GM19452 (cell line): Measurements from ENCODE around the gene KIF22.
"Not testable (repeated sequence)": the region's sequence is repeated elsewhere in the genome, so short reads cannot be mapped to it uniquely, and the experiment has no call there.

Source experiments
- ATAC-seq: cut with Tn5 transposase; IDR thresholded peaks from one replicate; pipeline ENCODE4 v1.9.1; 2021; ENCODE audit not compliant: unreplicated experiment

The KIF22 gene

DNA sequence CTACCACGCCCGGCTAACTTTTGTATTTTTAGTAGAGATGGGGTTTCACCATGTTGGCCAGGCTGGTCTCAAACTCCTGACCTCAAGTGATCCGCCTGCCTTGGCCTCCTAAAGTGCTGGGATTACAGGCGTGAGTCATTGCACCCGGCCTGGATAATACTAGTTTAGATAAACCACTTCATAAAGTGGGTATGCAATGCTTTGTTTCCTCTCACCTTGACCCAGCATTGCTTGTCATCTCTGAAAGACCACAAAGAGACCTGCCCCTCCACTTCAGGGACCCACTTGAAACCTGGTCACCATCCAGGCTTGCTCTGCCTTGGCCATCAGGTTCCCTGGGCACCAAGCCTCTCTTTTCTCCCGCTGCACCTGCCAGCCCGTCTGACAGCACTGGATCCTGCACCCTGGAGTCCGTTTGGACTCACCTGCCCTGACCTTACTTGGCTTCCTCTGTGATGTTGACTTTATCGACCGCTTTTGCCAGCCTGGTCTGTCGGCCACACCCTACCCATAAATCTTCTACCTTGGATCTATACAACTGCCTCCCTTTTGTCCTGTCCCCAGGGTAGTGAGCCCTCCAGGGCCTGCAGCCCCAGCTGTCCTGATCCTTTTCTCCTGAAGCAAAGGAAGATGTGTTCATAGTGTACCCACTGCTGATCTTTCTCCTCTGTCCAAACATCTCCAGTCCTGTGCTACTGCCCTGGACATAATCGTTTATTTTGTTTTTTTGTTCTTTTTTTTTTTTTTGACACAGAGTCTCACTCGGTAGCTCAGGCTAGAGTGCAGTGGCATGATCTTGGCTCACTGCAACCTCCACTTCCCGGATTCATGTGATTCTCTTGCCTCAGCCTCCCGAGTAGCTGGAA lies 25.2 kb upstream of the KIF22 start:
- no peak for ATAC-seq

GRCh38 chr16:29766571-29766970 lies 24.0 kb upstream of the KIF22 start:
- no peak for ATAC-seq

DNA sequence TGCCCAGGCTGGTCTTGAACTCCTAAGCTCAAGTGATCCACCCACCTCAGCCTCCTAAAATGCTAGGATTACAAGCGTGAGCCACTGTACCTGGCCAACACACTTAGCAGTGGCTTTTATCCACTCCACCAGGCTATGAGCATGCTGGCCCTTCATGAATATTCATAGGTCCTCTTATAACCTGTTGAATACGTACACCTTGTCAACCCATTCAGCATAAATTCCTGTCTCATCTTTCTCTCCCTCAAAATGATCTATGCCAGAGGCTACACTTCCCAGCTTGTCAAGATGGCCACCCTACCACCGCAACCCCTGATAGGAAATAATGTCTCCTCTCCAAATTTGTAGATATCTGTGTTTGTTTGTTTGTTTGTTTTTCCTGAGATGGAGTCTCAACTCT lies 23.5 kb upstream of the KIF22 start:
- ATAC-seq, result no peak

- ATAC-seq, result no peak
These were observed 21.0 kb upstream of the KIF22 start for GRCh38 chr16:29769507-29769906.

DNA sequence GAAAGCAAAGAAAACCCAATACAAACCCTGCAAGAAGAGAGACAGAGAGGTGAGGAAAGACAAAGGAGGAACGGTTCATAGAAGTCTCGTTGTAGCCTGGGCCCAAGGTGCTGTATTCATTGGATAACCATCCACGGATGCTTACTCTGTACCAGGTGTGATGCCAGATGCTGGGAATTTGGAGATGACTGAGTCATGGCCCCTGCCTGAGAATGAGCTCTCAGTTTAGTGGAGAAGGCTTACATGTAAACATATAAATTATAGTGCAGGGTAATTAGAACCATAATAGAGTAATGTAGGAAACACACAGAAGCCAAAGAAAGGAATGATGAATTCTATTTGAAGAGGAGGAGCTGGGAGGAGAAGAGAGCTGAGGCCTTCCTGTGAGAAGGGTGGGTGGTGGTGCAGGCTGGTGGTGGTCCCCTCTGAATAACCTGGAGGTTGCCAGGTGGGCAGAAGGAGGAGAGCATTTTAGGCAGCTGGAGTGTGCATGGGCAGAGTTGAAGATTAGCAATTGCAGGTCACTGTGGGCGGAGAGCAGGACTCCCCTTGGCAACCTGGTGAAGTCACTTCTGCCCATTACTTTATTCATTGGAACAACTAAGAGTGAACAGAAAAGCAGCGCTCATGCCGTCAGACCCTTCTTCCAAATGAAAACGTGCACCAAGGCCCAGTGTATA lies 20.2 kb upstream of the KIF22 start:
- no peak for ATAC-seq

GRCh38 chr16:29772330-29772729 lies 18.2 kb upstream of the KIF22 start:
- ATAC-seq, result not testable (repeated sequence)

- ATAC-seq, result no peak
These were observed 15.8 kb upstream of the KIF22 start for GRCh38 chr16:29774730-29775129.

GRCh38 chr16:29775742-29776408 lies 14.7 kb upstream of the KIF22 start:
- ATAC-seq, result no peak

DNA sequence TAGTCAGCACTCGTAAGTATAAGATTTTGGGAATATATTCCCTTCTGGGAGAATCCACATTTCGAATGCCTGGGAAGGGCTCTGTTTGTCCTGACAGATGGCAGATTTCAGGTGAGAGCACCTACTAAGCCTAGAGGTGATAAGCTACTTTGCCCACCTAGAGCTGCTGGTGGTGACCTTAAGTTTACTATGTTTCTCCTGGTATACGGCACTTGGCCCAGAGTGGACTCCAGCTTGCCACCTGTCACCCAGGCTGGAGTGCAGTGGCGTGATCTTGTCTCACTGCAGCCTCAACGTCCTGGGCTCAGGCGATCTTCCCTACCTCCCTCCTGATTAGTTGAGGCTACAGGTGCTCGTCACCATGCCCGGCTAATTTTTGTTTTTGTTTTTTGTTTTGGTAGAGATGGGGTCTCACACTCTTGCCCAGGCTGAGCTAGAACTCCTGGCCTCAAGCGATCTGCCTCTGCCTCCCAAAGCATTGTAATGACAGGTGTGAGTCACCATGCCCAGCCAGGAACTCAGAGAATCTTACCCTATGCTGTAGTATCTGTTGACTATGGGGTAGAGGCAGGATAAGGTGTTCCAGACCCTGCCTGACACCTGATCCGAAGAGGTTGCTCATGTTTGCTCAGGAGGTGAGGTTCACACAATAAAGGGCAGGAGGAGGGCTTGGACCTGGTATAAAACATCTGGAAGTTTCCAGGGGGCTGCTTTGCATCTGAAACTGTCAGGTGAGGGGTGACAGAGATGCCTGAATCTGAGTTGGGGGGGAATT lies 12.8 kb upstream of the KIF22 start, which contains the start of gene ZG16:
Gene ZG16, plus strand, starts transcription at position 681 of the 775 bp plus-strand sequence. CDS start 1,011 bp downstream, outside the sequence.
- no peak for ATAC-seq

DNA sequence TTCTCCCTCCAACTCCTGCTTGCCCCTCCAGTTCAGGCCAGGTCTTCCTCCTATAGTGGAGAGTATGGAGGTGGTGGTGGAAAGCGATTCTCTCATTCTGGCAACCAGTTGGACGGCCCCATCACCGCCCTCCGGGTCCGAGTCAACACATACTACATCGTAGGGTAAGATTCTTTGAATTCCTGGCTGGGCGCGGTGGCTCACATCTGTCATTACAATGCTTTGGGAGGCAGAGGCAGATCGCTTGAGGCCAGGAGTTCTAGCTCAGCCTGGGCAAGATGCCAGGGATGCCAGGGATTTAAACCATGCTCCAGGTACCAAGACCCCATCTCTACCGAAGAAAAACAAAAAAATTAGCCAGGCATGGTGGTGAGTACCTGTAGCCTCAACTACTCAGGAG lies 11.1 kb upstream of the KIF22 start:
- no peak for ATAC-seq

DNA sequence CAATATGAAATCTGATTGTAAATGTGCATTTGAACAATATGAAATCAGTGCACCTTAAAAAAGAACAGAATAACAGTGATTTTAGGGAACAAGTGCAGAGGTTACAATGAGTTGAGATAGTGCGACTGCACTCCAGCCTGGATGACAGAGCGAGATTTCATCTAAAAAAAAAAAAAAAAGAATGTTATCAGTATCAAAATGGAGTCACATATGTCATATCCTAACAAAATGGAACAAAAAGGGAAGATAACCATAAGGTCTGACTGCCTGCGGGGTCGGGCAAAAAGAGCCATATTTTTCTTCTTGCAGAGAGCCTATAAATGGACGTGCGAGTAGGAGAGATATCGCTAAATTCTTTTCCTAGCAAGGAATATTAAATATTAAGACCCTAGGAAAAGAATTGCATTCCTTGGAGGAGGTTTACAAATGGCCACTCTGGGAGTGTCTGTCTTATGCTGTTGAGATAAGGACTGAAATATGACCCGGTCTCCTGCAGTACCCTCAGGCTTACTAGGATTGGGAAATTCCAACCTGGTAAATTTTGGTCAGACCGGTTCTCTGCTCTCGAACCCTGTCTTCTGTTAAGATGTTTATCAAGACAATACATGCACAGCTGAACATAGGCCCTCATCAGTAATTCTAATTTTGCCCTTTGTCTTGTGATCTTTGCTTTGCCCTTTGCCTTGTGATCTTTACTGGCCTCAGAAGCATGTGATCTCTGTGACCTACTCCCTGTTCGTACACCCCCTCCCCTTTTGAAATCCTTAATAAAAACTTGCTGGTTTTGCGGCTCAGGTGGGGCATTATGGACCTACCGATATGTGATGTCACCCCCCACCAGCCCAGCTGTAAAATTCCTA lies 7.2 kb upstream of the KIF22 start:
- not testable (repeated sequence) for ATAC-seq

DNA sequence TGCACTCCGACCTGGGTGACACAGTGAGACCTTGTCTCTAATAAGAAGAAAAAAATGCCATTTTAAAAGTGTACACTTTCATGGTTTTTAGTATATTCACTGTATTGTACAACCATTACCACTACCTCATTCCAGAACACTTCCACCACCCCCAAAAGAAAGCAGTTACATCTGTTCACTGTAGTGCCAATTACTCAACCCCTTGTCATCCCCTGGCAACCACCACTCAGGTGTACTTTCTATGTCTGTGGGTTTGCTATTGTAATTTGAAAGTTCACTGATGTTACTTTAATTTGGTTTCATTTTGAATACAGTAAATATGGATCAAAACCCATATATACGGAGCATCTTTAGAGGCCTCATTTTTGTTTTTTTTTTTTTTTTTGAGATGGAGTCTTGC lies 6.4 kb upstream of the KIF22 start:
- ATAC-seq, result no peak

DNA sequence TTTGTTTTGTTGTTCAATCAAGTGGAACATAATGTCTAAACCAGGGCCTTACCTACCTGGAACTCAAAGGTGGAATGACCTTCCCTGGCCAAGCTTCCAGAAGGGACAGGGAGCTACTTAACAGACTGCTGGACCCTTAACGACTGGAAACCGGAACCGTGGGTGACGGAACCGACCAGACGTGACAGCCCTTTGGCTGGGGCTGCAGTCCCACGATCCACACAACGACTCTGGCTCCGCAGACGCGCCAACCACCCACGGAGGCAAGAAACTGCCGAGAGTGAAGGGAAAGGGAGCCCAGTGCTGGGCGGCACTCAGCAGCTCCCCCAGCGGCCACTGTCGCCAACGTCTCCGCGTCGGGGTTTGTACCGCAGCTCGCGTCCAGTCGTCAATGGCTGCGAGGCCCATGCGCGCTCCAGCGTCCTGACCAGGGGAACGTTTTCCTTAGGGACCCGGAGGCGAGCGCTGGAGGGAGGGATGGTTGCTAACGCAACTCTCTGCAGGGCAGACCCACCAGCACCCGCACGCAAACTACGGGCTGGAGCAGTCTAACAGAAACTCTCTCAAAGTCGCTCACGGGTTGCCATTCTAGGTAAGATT lies 5.5 kb upstream of the KIF22 start:
- no peak for ATAC-seq

GRCh38 chr16:29787155-29787554 lies 3.4 kb upstream of the KIF22 start:
- not testable (repeated sequence) for ATAC-seq

GRCh38 chr16:29789775-29790182 lies 772 bp upstream of the KIF22 start:
- no peak for ATAC-seq

- ATAC-seq, result peak; percentile 5
These were observed 646 bp downstream of the KIF22 start for GRCh38 chr16:29790949-29791844.

DNA sequence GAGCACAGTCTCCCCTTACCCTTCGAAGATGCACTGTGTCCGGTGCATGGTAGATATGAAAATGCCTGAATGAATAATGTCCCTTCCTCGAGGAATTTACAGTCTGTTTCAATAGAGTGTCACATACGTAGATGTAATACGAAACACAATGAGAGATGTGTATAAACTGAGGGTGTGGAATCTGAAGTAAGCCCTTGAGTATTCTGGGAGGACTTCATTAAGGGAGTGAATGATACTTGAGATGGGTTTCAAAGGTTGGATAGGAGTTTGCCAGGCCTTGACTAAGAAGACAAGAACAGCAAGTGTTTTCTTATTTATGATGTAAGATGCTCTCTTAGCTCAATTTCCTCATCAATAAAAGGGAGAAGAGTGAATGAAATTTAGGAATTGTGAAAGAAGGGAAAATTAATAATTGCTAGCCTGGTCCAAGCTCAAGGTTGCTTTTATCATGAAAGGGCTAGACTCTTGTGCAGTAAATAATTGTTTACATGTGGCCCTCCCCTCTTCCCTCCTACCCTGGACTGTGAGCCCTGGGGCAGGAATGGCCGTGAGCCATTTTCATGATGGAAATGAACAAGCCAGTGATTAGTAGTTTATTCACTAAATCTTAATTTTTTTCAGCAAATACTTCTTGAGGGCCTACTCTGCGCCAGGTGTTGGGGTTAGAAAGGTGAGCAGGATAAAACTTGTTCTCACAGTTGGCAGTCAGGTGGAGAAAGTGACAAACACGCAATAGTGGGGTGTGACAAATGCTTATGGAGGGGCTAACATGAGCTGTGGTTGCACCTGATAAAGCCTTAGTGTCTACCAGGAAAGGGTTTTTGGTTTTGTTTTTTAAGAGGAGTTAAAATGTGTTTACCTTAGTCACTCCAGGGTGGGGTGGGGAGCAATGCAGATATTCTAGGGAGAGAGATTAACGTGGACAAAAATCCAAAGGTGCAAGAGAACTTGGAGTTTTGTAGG lies 1.6 kb downstream of the KIF22 start:
- ATAC-seq, result no peak
